GM19240 (cell line): Measurements from ENCODE around the gene STK4.
"Not testable (repeated sequence)": the region's sequence is repeated elsewhere in the genome, so short reads cannot be mapped to it uniquely, and the experiment has no call there.

Experiments
- DNase-seq: peaks from one replicate; pipeline ENCODE4 v3.0.0; 2011; ENCODE audit warnings: low spot score; ENCODE audit not compliant: insufficient read length

The STK4 gene

DNA sequence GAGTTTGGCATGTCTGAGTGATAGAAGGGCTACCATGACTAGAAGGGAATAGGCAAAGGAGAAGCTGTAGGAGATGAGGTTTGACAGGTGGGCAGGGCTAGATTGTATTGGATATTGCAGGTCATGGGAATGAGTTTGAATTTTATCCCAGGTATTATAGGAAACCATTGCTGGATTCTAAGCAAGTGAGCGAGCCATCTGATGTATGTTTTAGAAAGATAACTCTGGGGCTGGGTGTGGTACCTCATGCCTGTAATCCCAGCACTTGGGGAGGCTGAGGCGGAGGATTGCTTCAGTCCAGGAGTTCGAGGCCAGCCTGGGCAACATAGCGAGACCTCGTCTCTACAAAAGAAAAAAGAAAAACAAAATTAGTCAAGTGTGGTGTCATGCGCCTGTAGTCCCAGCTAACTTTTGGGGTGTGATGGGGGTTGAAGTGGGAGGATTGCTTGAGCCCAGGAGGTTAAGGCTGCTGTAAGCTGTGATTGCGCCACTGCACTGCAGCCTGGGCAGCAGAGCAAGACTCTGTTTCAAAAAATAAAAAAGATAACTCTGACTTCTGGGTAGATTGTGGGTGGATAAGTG is 16.9 kb downstream of the STK4 start:
- DNase-seq = no peak

DNA sequence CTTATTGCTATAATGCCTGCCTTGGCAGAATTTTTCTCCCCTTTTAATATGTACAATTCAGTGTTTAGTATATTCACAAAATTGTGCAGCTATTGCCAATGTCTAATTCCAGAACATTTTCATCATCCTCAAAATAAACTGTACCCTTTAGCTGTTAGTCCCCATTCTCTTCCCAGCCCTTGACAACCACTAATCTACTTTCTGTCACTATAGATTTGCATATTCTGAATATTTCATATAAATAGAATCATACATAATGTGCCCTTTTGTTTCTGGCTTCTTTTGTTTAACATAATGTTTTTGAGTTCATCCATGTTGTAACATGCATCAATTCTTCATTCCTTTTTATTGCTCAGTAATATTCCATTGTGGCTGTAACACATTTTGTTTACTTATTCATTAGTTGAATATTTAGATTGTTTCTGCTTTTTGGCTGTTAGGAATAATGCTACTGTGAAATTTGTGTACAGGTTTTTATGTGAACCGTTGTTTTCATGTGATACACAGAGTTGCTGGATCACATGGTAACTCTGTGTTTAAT is 22.4 kb downstream of the STK4 start:
- DNase-seq = no peak

DNA sequence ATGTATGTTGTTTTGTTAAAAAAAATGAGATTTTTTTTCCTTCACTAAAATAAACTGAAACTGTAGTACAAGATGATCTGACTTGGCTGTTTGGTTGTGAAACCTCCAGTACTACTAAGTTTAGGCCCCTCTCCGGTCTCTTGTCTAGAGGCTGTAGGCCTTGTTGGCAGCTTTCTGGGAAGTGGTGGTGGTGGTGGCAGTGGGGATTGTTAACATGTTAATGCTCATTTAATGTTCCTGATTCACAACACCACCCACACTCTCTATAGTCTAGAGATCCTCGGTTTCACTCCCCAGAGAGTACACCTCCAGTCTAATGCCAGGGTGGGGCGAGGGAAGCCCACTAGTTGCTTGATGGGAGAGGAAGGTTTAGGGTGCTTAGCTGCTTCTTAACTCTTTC is 24.1 kb downstream of the STK4 start:
- no peak for DNase-seq

- no peak for DNase-seq
These were observed 24.6 kb downstream of the STK4 start for GRCh38 chr20:44990957-44991356.

DNA sequence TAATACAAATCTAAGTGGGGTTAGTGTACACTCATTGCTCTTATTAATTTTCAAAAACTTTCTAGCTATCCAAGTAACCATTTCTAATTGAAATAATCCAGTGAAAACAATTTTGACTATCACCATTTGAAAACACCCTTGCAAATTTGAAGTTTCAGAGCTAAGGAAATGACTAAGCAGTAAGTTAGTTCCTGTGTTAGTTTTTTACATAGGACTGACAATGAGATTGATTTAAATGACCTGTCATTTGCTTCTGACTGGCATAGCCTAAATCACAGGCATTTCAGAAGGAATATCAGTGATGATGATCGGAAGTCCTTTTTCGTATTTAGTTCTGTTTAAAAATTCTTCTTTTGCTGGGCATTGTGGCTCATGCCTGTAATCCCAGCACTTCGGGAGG is 27.0 kb downstream of the STK4 start:
- no peak for DNase-seq

DNA sequence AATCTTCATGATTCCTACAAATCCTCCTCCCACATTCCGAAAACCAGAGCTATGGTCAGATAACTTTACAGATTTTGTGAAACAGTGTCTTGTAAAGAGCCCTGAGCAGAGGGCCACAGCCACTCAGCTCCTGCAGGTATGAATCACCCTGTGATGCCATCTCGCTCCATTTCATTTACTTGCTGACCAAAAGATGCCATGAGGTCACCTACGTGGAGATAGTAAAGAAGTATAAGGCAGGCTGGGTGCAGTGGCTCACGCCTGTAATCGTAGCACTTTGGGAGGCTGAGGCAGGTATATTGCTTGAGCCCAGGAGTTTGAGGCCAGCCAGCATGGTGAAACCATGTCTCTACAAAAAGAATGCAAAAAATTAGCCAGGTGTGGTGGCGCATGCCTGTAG is 30.9 kb downstream of the STK4 start:
- no peak for DNase-seq

DNA sequence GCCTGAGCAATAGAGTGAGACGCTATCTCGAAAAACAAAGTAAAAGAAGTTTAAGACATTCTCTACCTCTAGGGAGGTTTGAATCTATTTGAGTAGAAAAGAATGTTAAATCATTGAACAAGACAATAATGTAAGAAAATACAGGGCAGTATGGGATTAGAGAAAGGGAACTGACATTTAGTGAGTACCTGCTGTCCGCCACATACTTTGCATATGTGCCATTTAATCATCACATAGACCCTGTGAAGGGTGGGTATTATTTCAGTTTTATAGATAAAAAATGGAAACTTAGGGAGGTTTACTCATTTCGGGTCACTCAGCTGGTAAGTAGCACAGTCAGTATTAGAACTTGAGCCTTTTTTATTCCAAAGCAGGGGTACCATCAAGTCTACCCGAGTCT is 31.4 kb downstream of the STK4 start:
- DNase-seq = no peak

GRCh38 chr20:45008521-45009049 is 42.3 kb downstream of the STK4 start:
- DNase-seq = no peak

GRCh38 chr20:45010399-45010828 is 44.1 kb downstream of the STK4 start:
- no peak for DNase-seq

- DNase-seq = peak; percentile 2
These were observed 44.8 kb downstream of the STK4 start for GRCh38 chr20:45011108-45011526.

DNA sequence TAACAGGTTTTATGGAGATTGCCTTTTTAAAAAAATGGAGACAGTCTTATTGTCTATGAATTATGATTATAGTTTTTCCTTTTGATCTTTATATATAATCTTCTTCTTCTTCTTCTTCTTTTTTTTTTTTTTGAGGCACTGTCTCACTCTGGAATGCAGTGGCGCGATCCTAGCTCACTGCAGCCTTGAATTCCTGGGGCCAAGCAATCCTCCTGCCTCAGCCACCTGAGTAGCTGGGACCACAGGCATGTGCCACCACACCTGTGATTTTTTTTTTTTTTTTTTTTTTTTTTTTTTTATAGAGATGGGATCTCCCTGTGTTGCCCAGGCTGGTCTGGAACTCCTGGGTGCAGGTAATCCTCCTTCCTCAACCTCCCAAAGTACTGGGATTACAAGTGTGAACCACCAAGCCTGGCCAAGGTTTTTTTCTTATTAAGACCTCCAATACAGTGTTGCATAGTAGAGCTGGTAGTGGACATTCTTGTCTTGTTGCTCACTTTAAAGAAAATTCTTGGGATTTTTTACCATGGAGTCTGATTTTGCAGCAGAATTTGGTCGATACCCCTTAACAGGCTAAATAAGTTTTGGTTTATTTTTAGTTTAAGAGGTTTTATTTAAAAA is 46.5 kb downstream of the STK4 start:
- no peak for DNase-seq

DNA sequence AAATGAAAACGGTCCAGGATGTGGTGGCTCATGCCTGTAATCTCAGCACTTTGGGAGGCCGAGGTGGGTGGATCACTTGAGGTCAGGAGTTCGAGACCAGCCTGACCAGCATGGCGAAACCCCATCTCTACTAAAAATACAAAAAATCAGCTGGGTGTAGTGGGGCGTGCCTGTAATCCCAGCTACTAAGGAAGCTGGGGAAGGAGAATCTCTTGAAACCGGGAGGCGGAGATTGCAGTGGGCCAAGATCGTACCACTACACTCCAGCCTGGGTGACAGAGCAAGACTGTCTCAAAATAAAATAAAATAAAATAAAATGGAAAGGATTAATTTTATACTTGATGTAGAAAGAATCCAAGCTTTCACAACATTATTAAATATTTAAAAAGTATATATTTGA is 47.8 kb downstream of the STK4 start:
- DNase-seq = not testable (repeated sequence)

- DNase-seq = no peak
These were observed 48.5 kb downstream of the STK4 start for GRCh38 chr20:45014671-45015415.

- no peak for DNase-seq
These were observed 49.9 kb downstream of the STK4 start for GRCh38 chr20:45016089-45016671.

DNA sequence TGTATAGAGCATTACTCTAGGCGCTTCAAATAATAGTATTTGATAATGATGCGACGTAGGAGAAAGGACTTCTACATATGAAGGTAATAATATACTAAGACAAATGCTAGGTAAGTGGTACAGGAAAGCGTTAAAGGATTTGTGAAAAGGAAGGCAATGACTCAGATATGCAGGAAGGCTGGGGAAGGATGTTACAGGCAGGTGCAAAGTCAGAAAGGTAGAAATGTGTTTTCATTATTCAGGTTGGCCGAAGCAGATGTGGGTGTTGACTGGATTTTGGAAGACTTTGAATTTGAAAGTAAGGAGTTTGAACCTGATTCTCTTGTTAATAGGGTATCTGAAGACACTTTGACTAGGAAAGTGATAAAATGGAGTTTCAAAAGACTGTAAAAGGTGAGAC is 51.0 kb downstream of the STK4 start:
- DNase-seq = no peak

- DNase-seq = no peak
These were observed 51.5 kb downstream of the STK4 start for GRCh38 chr20:45017857-45018256.

DNA sequence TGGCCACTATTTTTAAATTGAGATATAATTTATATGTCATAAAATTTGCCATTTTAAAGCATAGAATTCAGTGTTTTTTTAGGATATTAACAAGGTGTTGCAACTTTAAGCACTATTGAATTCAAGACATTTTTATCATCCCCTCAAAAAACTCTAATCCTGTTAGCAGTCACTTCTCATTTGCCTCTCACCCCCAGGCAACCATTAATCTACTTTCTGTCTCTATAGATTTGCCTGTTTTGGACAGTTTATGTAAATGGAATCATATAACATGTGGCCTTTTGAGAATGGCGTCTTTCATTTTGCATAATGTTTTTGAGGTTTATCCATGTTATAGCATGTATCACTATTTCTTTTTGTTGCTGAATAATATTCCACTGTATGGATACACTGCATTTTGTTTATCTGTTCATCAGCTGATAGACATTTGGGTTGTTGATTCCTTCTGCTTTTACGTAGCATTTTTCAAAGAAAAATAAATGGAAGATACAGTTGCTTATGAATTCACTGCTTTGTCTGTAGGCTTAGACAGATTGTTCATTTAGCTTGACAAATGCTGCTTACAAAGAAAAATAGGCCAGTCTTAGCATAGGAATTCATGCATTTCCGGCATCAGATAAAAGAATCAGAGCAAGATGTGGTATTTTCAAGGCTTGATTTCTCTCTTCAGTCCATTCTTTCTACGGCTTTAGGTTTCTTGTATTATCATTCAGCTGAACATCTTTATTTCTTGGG is 52.9 kb downstream of the STK4 start:
- DNase-seq = no peak

DNA sequence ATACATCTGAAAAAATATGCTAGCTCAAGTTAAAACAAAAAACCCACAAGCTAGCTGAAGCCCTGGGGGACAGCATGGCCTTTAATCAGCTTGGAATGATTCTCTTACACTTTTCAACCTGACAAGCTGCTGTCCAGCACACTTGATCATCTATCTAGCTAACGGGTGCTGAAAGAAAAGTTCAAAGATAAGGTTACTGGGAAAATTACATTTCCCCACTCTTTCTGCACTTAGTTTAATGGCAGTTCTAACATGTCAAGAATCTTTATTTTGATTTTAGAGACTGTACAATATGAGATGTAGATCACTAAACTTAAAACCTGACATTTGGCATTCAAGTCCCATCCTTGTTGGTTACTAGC is 53.4 kb downstream of the STK4 start:
- DNase-seq = no peak

DNA sequence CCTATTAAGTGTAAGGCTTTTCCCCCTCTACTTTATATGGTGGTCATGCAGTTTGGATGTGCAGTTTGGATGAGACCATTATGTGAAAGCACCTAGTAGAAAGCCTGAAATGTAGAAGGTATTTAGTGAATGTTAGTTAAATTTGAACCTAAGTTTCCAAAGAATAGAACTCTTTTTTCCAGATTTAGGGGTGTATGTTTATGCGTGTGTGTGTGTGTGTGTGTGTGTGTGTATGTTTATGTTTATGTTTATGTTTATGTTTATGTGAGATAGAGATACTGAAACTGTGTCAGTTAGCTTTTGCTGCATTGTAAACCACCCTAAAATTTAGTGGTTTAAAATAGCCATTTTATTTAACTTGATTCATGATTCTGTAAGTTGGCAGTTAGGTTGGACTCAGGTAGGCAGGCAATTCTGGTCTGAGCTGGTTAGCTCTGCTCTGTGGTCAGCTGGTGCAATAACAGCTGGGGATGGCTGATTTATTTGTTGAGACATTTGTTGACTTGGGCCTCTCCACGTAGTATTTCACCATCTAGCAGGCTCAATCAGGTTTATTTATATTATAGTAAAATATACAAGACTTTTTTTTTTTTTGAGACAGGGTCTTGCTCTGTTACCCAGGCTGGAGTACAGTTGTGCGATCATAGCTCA is 54.0 kb downstream of the STK4 start:
- DNase-seq = no peak

GRCh38 chr20:45021631-45022030 is 55.3 kb downstream of the STK4 start:
- no peak for DNase-seq

- not testable (repeated sequence) for DNase-seq
These were observed 56.8 kb downstream of the STK4 start for GRCh38 chr20:45023140-45023539.
